C4-2B (cell line): Measurements from ENCODE around the gene BRICD5.
A peak's percentile ranks its signal among the peaks of the same experiment; 100 is the strongest.
"Not testable (repeated sequence)": the region's sequence is repeated elsewhere in the genome, so short reads cannot be mapped to it uniquely, and the experiment has no call there.

Experiments used
- H3K27ac ChIP-seq: fragments of 450-650 bp; 2 replicates; pipeline ENCODE4 v1.5.1; 2017
- ZFX ChIP-seq: fragments of 450-650 bp; IDR thresholded peaks from 2 replicates; pipeline ENCODE4 v1.6.1; 2017
- TF ChIP-seq, protein P1 (sequence below): fragments of 450-650 bp; conservative IDR thresholded peaks from 2 replicates; pipeline ENCODE4 v1.5.1; 2017; ENCODE audit warnings: mild to moderate bottlenecking

The BRICD5 gene

DNA sequence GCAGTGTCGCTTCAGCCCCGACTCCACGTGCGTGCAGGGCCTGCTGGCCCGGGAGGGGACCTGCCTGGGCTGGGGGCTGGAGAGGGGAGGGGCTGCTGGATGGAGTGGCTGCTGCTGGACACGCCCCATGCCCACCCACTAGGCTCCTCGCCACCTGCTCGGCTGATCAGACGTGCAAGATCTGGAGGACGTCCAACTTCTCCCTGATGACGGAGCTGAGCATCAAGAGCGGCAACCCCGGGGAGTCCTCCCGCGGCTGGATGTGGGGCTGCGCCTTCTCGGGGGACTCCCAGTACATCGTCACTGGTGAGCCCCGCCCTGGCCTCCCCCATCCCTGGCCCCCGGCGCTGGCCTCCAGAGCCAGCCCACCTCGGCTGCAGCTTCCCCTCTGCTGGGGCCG is 2.4 kb downstream of the BRICD5 start:
- TF ChIP-seq, protein P1, sequence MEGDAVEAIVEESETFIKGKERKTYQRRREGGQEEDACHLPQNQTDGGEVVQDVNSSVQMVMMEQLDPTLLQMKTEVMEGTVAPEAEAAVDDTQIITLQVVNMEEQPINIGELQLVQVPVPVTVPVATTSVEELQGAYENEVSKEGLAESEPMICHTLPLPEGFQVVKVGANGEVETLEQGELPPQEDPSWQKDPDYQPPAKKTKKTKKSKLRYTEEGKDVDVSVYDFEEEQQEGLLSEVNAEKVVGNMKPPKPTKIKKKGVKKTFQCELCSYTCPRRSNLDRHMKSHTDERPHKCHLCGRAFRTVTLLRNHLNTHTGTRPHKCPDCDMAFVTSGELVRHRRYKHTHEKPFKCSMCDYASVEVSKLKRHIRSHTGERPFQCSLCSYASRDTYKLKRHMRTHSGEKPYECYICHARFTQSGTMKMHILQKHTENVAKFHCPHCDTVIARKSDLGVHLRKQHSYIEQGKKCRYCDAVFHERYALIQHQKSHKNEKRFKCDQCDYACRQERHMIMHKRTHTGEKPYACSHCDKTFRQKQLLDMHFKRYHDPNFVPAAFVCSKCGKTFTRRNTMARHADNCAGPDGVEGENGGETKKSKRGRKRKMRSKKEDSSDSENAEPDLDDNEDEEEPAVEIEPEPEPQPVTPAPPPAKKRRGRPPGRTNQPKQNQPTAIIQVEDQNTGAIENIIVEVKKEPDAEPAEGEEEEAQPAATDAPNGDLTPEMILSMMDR, result no peak
- TF ChIP-seq ZFX, result no peak
- H3K27ac ChIP-seq, result no peak overlapping the region

GRCh38 chr16:2207872-2208271 is 2.8 kb downstream of the BRICD5 start:
- no peak overlapping the region; the same call in 1 of the 2 replicates for H3K27ac ChIP-seq
- TF ChIP-seq, protein P1, result no peak
- TF ChIP-seq ZFX, result no peak

- TF ChIP-seq, protein P1, result no peak
- no peak for TF ChIP-seq ZFX
- peak overlapping the region; percentile 92 for H3K27ac ChIP-seq
Observed at GRCh38 chr16:2206780-2207433, 3.8 kb downstream of the BRICD5 start.

DNA sequence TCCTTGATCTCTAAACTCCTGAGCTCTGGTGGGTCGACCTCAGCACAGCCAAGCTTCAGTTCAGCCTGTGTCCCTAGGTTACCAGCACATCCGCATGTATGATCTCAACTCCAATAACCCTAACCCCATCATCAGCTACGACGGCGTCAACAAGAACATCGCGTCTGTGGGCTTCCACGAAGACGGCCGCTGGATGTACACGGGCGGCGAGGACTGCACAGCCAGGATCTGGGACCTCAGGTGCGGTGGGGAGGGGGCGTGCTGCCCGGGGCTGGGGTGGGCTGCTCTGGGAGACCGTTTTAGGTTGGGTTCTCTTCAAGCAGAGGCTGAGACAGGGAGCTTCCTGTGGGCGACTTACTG is 4.3 kb downstream of the BRICD5 start:
- TF ChIP-seq, protein P1, result no peak
- TF ChIP-seq ZFX, result no peak
- H3K27ac ChIP-seq, result peak overlapping the region; percentile 92

GRCh38 chr16:2205967-2206313 is 4.7 kb downstream of the BRICD5 start:
- peak overlapping the region; percentile 92 for H3K27ac ChIP-seq

DNA sequence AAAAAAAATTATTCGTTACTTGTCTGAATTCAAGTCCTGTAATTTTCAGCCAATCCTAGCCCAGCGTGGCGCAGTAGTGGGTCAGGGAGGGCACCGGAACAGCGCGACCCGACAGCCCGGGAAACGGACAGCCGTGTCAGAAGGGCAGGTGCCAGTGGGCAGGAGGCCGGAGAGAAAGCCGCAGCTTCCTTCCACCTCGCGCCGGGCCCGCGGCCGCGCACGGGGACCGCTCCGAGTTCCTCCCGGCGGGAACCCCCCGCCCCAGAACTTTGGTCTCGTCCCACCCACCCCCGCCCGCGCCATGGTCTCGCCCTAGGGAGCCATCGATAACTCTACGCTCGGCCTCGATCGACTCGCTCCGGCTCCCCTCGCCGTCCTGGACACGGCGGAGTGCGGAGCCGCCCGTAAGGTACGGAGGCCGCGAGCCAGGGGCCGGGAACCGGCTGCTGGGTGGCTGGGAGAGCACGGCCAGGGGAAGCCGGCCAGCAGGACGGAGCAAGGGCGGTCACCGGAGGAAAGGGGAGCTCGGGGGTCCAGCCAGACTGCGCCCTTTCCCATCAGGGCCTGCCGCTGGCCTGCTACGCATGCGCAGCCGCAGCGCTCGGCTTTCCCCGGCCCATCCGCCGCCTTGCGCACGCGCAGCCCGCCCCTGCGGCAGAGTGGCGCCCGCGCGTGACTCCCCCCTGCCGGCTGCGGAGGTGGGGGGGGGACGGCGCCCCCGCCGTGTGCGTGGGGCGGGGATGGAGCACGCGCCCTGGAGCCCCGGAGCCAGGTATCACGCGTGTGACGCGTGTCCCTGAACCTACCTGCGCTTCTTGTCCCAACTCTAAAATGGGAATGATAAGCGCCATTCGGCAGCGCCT is 5.3 kb downstream of the BRICD5 start, which contains the start of gene MLST8:
Gene MLST8 (plus strand): TSS at position 351 of the 863 bp plus-strand sequence. CDS start 632 bp downstream, outside the sequence.
- peak; percentile 94 for TF ChIP-seq ZFX
- TF ChIP-seq, protein P1, result no peak; the same call in 1 of the 2 replicates
- peak within 1 kb of the TSS; percentile 92 for H3K27ac ChIP-seq

More at GRCh38 chr16:2205967-2206313, 4.7 kb downstream of the BRICD5 start:
- TF ChIP-seq, protein P1, result no peak; the same call in 1 of the 2 replicates
- TF ChIP-seq ZFX, result no peak

DNA sequence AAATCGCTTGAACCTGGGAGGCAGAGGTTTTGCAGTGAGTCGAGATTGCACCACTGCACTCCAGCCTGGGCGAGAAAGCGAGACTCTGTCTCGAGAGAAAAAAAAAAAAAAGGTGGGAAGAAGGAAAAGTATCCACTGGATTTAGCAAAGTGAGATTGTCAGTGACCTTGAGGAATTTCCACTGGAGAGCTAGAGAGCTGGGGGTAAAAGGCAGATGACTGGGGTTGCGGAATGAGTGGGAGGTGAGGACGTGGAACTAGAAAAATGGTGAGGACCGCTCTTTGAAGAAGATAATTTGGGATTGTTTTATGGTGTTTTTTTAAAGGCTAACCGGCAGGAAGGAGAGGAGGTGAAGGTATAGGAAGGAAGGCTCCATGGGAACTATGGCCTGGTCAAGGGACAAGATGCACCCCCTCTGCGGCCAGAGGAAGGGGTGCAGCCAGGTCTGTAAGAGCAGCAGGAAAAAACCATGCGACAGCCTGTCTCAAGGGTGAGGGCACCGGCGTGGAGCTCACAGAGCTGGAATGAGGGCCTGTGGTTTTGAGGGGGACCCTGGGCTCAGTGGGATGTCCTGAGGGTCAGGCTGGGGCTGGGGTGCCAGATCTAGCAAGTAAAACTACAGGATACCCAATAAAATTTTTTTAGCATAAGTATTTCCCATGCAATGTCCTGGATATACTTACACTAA is 6.1 kb downstream of the BRICD5 start:
- H3K27ac ChIP-seq, result peak overlapping the region; percentile 92
- TF ChIP-seq, protein P1, result no peak
- TF ChIP-seq ZFX, result no peak

GRCh38 chr16:2203119-2203688 is 7.5 kb downstream of the BRICD5 start:
- H3K27ac ChIP-seq, result not testable (repeated sequence)
